ENCODE data around the gene MCRS1. TPM values are rescaled to one million over a fixed set of nuclear protein-coding genes. Genes with fewer than 3 reads are reported as not detected.

The MCRS1 gene
- total and polyA plus RNA-seq, 10 of the 15 experiments (the other 5 are each of a cell fraction or from before 2014, with no cell fraction given): 34.3 to 82.8 (median 57.6) TPM

DNA sequence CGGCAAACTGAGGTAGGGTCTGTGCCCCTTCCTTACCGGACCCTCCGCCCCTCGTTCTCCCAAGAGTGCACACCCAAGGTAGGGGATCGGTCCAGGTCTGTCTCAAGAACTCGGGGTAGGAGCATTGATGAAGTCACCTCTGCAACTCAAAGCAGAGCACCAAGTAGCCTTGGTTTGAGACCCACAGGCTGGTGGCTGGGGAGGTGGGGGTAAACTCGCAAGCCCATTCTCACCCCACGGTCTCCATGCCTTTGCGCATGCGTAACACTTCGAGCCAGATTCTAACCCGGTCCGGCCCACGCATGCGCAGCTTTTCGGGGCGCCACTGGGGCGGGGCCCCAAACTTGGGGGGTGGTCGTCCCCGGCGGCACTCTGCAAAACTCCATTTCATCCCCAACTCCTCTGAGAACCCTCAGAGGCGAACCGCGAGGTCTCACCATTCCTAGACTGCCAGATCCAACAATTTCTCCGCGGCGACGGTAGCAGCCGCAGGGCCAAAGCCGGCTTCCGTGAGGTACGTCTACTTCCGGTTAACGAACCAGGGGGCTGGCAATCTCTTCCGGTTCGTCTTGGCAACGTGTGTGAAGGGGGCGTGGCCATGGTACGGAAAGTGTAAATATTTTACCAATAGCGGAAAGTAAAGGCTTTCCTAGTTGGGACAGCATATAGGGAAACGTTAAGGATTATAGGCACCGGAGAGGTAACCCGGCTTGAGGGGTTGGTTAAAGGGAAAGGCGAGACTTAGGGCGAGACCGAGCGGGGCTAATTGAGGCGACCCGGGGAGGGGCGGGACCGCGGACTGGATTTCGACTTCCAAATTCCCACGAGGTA, at the start of gene MCRS1 (continued):
- TF ChIP-seq SIN3A (IDR thresholded peaks at IDR 0.05; ENCODE audit: low read depth, low read length) (peak; percentile 86; the same call in 1 of the 2 replicates), ESRRA (IDR thresholded peaks at IDR 0.05; ENCODE audit: low read length) (no peak), SIX5 (IDR thresholded peaks at IDR 0.05; ENCODE audit: low read depth, low read length, severe bottlenecking) (peak; percentile 54), NR2C1 (IDR thresholded peaks at IDR 0.05) (peak; percentile 99), MTA2 (IDR thresholded peaks at IDR 0.05; ENCODE audit: low read depth) (peak; percentile 96), YY1 (IDR thresholded peaks at IDR 0.05; ENCODE audit: low read depth, low read length) (no peak), ZNF622 (IDR thresholded peaks at IDR 0.05) (no peak), NFYB (IDR thresholded peaks at IDR 0.05; ENCODE audit: insufficient read depth, low read depth, low read length) (no peak), CBFB (IDR thresholded peaks at IDR 0.05; ENCODE audit: low read depth) (peak; percentile 67; the same call in 1 of the 2 replicates), KAT2A (conservative IDR thresholded peaks at IDR 0.05; ENCODE audit: control insufficient read depth, low read depth, low read length) (no peak), TCF7 (IDR thresholded peaks at IDR 0.05; ENCODE audit: borderline replicate concordance) (no peak), SREBF2 (IDR thresholded peaks at IDR 0.05; ENCODE audit: low read length) (peak; percentile 72), FOXM1 (IDR thresholded peaks at IDR 0.05; ENCODE audit: low read depth, low read length) (no peak), NFYA (IDR thresholded peaks at IDR 0.05; ENCODE audit: borderline replicate concordance, low read depth, low read length) (no peak), PML (IDR thresholded peaks at IDR 0.05; ENCODE audit: low read length) (peak; percentile 91; the same call in 1 of the 2 replicates), TARDBP (IDR thresholded peaks at IDR 0.05; ENCODE audit: borderline replicate concordance) (peak; percentile 74; the same call in 1 of the 2 replicates), KDM1A (IDR thresholded peaks at IDR 0.05; ENCODE audit: borderline replicate concordance) (no peak), HDAC2 (IDR thresholded peaks at IDR 0.05) (no peak), POU2F2 (IDR thresholded peaks at IDR 0.05; ENCODE audit: borderline replicate concordance, low read depth, low read length) (peak; percentile 78; the same call in 1 of the 3 replicates), JUNB (IDR thresholded peaks at IDR 0.05) (no peak), STAT3 (IDR thresholded peaks at IDR 0.05; ENCODE audit: low read depth, low read length) (no peak)
- TF ChIP-seq, protein P1, sequence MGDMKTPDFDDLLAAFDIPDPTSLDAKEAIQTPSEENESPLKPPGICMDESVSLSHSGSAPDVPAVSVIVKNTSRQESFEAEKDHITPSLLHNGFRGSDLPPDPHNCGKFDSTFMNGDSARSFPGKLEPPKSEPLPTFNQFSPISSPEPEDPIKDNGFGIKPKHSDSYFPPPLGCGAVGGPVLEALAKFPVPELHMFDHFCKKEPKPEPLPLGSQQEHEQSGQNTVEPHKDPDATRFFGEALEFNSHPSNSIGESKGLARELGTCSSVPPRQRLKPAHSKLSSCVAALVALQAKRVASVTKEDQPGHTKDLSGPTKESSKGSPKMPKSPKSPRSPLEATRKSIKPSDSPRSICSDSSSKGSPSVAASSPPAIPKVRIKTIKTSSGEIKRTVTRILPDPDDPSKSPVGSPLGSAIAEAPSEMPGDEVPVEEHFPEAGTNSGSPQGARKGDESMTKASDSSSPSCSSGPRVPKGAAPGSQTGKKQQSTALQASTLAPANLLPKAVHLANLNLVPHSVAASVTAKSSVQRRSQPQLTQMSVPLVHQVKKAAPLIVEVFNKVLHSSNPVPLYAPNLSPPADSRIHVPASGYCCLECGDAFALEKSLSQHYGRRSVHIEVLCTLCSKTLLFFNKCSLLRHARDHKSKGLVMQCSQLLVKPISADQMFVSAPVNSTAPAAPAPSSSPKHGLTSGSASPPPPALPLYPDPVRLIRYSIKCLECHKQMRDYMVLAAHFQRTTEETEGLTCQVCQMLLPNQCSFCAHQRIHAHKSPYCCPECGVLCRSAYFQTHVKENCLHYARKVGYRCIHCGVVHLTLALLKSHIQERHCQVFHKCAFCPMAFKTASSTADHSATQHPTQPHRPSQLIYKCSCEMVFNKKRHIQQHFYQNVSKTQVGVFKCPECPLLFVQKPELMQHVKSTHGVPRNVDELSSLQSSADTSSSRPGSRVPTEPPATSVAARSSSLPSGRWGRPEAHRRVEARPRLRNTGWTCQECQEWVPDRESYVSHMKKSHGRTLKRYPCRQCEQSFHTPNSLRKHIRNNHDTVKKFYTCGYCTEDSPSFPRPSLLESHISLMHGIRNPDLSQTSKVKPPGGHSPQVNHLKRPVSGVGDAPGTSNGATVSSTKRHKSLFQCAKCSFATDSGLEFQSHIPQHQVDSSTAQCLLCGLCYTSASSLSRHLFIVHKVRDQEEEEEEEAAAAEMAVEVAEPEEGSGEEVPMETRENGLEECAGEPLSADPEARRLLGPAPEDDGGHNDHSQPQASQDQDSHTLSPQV (IDR thresholded peaks at IDR 0.05): no peak
- TF ChIP-seq, protein P2, sequence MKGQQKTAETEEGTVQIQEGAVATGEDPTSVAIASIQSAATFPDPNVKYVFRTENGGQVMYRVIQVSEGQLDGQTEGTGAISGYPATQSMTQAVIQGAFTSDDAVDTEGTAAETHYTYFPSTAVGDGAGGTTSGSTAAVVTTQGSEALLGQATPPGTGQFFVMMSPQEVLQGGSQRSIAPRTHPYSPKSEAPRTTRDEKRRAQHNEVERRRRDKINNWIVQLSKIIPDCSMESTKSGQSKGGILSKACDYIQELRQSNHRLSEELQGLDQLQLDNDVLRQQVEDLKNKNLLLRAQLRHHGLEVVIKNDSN (IDR thresholded peaks at IDR 0.05; ENCODE audit: borderline replicate concordance, extremely low read length, insufficient read depth, low read depth, low read length): no peak

Measured in GM12878 (cell line).